ENCODE data around the gene RASAL2.
"Not testable (repeated sequence)": the region's sequence is repeated elsewhere in the genome, so short reads cannot be mapped to it uniquely, and the experiment has no call there.

Gene RASAL2

GRCh38 chr1:178120520-178121052 is 26.7 kb downstream of the RASAL2 start:
- DNase-seq, result not testable (repeated sequence)

DNA sequence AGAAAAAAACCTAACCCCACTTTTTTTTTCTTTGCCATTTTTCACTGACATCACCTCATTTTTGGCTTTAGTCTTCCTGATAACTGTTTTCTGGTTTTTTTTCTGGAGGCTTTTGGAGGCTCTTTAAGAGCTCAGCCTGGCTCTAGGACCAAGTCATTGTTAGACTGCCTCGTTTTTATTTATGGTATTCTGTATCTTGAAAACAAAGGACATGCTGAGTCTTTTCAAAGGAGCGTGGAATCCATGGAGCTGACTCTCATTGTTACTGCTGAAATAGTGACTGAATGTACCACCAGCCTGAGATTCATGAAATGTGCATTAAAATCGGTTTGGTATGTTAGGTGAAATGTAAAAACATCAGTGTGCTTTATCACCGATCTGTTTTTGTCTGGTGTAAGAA is 28.0 kb downstream of the RASAL2 start:
- DNase-seq, result no peak

- DNase-seq, result no peak
Measured at GRCh38 chr1:178122283-178122682, 28.4 kb downstream of the RASAL2 start.

DNA sequence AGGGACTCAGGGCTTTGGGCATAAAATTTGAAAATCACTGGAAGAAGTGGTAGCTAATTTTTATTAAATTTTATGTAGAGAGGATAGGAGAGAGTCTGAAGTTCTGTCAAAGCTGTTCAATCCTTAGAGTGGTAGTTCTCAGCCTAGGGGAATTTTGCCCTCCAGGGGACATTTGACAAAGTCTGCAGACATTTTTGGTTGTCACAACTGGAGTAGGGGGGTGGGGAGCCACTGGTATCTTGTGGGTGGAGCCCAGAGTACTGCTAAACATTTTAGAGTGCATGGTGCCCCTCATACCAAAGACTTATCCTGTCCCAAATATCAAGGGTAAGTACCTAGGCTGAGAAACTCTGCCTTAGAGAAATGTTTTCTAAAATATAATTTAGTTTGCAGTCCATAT is 30.2 kb downstream of the RASAL2 start:
- DNase-seq, result no peak

DNA sequence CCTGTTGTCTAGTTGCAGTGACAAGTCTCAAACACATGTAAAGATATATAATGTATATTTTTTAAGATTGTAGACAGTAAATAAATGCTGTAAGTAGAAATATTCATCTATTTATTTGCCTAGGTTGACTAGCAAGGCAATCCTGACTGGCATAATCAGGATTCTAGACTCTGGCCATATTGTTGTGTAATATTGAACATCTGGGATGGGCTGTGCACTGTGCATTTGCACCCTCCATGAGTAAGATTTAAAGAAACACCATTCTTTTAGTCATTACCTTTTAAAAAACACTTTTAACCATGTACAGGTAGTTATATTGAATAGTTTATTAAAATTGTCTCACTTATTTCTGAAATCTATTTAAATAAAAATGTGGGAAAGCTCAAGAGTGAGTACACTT is 32.4 kb downstream of the RASAL2 start:
- no peak for DNase-seq

- DNase-seq, result no peak
Measured at GRCh38 chr1:178126741-178127185, 32.9 kb downstream of the RASAL2 start.

DNA sequence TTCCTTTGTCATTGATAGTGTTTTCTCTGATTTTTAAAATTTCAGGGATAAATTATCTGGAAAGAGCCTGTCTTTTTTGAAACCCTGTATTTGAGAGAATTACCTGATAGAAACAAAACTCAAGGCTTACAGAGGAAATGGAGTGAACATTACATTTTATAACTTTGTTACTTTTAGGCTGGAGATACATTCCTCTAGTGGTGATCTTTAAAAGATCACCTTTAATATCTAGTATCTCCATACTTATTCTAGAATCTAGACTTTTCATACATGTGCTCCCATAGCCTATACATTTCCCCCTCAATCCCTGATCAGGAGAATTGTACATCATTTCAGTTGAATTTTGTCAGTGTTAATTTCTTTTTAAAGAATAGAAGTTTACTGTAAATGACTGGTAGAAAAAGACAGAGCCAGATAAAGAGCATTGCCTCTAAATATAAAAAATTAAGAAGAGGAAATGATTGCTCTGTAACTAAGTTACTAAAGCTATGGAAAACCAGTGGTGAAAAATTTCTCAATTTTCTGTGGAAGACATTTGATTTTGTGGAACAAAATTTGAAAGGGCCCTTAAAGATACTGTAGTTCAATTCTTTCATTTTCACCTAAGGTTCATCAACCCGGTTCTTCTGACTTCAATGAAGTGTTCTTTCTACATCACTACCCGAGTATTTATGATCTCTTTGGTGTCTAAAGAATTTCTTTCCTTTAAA is 33.7 kb downstream of the RASAL2 start:
- DNase-seq, result no peak

DNA sequence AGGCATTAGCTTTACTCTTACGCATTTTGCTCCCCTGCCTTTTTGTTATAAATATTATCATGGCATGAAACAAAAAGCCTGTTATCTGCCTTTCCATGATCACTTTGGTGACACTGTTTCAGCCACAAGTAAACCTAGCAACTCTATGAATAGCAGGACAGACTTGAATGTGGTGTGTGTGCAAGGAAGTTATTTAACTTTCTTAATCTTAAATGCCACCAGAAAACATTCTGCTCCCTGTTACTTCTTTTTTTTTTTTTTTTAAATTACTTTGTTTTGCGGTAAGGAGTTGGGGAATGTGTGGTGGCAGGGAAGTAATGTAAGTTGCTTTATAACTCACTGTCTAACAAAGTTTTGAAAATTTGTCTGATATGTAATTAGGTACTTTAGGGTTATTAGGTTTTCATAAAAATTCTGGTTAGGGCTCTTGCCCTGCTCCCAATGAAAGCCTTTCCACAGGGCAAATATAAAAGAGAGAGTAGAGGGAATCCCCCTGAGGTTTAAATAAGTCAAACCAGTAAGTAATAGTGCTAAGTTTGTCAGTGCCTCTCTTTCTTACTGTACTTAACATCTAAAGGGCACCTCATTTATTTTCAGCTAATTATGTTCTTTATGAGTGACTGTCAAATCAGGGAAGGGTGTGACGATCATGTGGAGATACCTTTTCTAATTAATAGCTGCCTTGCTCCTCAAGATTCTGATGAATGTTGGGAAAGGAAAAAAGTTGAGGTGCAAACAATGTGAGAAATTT is 39.5 kb downstream of the RASAL2 start:
- DNase-seq, result no peak

DNA sequence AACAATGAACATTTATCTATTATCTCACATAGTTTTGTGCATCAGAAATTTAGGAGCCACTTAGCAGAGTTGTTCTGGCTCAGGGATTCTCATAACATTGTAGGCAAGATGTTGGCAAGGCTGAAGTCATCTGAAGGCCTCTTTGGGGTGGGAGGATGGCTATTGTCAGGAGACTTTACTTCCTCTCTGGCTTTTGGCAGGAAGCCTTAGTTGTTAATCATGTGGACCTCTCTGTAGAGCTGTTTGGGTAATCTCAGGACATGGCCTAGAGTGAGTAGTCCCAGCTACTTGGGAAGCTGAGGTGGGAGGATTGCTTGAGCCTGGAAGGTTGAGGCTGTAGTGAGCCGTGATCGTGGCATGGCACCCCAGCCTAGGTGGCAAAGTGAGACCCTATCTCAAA is 40.2 kb downstream of the RASAL2 start:
- DNase-seq, result no peak

GRCh38 chr1:178137238-178137637 is 43.3 kb downstream of the RASAL2 start:
- DNase-seq, result no peak

GRCh38 chr1:178142806-178143205 is 48.9 kb downstream of the RASAL2 start:
- no peak for DNase-seq

- DNase-seq, result no peak
Measured at GRCh38 chr1:178143730-178144690, 50.1 kb downstream of the RASAL2 start.

DNA sequence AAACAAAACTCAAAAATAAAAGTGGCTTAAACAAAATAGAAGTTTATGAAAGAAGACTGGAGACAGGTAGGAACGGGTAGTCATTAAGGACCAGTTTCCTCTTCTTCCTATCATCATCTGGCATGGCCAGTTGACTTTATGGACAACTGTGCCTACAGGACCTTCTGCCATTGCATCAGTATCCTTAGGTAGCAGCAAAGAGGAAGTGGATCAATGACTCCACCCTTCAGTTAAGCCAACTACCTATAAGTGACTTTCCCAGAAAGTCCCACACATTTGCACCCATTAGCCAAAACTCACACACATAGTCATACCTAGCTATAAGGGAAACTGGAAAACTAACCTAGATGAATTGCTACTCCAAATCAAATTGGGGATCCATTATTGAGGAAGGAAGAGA is 51.7 kb downstream of the RASAL2 start:
- no peak for DNase-seq

DNA sequence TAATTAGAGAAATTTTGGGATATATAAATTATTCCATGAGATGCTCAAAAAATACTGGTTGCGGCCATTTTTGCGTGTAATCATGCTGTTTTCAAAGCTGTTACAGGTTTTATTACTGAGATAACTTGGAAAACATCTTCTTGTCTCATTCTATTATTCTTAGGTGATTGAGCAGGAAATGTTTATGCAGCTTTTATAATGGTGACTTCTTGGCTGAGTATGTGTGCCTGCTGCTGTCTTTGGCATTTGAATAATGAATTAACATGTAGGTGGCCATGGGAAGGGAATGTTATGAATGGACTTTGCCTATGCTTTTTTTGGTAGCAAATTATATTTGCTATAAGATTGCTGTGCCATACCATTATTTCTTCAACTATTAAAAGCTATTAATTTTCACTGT is 52.5 kb downstream of the RASAL2 start:
- DNase-seq, result no peak

DNA sequence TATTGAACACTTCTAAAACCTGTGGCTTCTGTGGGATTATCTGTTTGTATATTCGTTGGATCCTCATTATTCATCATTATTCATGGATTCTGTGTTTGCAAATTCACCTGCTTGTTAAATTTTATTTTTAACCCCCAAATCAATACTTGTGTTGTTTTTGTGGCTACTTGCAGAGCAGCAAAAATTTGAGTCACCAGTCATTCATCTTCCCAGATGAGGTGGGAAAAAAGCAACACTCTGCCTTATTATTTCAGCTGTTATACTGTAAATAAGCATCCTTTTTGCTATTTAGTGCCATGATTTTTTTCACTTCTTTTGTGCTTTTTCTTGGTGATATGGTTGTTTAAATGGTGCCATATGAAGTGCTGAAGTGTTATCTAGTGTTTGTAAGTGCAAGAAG is 56.7 kb downstream of the RASAL2 start:
- no peak for DNase-seq

DNA sequence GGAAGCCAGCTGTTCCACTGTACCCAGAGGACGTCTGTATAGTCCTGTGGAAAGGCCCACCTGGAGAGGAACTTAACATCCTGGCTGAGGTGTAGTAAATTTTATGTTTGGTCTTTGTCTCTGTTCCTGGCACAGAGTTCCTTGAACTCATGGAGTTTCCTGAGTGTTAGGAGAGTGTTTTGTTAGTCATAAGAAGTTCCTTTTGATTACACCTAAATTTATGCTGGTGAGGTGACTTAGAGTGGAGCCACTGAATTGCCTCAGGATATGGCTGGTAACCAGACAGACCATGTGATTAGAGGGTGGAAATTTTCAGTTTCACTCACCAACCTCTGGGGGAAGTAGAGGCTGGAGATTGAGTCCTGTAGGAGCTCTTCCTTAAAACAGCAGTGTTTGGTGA is 57.9 kb downstream of the RASAL2 start:
- DNase-seq, result no peak

GRCh38 chr1:178155481-178156255 is 61.8 kb downstream of the RASAL2 start:
- DNase-seq, result no peak

DNA sequence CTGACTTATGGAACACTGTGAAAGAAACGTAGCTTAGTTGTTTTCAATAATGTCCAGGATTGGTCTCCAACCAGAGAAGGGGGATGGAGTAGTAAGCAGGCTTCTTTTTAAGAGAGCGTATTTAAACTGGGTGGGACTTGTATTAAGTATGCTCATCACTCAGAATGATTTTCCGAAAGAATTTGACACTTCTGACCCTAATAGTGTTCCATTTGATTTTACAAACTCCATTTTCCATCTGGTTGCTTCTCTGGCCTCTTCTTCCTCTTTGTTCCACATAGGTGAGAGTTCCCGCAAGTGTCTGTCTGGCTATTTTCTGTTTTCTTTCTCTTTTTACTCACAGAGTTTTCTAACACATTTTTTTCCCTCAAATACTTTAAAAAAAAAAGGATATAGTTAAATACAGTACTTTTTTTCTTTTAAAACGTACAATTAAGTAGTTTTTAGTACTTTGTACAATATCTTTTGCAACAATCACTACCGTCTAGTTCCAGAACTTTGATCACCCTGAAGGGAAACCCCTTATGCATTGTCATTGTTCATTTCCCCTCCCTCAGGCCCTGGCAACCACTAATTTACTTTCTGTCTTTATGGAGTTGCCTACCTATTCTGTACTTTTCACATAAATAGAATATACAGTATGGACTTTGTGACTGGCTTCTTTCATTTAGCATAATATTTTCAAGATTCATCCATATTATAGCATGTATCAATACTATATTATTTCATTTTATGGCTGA is 67.0 kb downstream of the RASAL2 start:
- no peak for DNase-seq

- no peak for DNase-seq
Measured at GRCh38 chr1:178161516-178161915, 67.6 kb downstream of the RASAL2 start.

GRCh38 chr1:178165196-178165595 is 71.3 kb downstream of the RASAL2 start:
- no peak for DNase-seq

DNA sequence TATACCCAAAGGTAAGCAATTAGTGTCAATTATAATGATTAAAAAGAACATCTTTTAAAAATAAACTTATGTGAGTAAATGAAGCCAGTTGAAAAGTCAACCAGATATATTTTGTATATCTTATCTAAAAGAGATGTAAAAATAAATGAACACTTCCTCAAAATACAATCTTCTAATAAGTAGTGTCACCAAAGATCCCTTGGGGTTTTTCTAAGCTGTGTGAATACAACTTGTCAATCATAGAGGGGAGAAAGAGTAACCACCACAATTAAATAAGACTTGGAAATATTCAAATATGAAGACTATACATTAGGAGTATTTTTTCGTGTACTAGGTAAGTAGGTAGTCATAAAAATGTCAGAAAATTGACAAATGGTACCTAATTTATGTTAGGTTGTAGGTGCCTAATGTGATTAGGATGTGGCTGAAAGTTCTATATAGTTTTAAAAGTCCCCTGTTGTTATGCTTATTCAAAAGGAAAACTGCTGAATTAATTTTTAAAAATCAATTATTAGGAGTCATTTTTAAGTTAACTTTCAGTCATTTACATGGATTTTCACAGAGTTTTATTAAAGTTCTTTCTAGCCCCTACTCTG is 72.6 kb downstream of the RASAL2 start:
- no peak for DNase-seq

Data from activated CD4-positive, alpha-beta T cell treated with anti-CD3 and anti-CD28 coated beads for 4 hours (primary cell).